Right forelimb (tissue), 1 donor: ENCODE results near the gene SORCS2.

Experiments used
- DNase-seq: peaks from one replicate; pipeline ENCODE4 v3.0.0-alpha.2; 2018

The SORCS2 gene

DNA sequence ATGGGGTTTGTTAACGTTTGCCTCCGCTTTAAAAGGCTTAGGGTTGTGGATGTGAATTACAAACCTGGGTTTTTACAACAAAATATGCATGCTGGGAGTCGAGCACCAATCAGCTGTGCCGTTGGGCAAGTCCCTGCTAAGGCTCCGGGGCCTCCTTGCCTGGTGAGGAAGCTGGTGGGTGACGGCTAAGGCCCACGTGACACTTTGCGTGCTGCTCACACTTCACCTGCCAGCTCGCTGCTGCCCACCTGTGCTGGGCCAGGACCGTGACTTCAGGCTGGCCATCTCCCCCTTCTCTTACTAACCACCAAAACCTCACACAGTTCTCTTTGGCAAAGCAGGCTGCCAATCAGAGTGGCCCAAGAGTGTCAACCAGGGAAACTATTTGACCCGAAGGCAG, 569.0 kb downstream of the SORCS2 start:
- no peak for DNase-seq

GRCh38 chr4:7761720-7762119, 569.4 kb downstream of the SORCS2 start:
- DNase-seq, result peak; percentile 83

DNA sequence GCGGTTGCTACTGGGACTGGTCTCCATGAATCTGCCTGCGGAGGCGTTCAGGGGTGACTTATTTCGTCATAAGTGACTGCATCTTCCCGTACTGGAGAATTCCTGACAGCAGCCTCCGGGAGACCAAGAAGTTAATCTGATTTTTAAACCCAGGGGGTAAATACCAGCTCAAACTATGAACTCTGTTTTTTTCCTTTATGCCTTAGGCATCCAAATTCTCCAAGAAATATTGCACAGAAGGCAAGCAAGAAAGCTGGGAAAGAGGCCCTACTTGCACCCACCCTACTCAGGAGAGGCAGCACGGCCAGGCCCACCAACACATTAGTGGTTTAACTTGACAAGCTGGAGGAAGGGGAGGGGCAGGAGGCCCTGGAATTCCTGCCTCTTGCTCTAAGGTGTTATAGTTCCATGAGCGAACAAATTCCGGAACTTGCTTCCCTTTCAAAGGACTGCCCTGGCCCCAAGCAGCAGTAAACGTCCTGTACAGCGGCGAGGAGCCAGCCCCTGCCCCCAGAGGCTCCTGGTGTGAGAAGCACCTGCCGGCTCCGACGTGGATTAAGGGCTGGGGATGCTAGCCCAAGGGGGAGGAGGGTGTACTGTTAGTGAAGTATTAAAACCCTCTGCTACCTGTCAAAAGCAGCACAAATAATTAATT, 570.2 kb downstream of the SORCS2 start:
- DNase-seq, result no peak

- DNase-seq, result no peak
These were observed 570.8 kb downstream of the SORCS2 start for GRCh38 chr4:7763106-7763505.

GRCh38 chr4:7763788-7764187, 571.5 kb downstream of the SORCS2 start:
- no peak for DNase-seq

DNA sequence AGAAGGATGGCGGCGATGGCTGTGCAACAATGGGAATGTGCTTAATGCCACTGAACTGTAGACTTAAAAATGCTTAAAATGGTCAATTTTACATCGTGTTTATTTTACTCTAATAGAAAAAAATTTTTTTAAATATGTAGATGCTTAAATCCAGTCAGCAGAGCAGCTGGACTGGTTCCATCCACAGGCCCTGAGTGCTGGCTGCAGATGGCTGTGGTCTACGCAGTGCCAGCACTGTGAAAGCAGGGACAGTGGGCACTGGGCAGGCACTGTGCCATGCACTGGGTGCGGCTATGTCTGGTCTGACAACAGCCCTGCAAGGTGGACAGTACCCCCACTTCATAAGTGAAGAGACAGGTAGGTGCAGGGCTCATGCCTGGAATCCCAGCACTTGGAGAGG, 572.1 kb downstream of the SORCS2 start:
- no peak for DNase-seq

GRCh38 chr4:7765666-7766065, 573.3 kb downstream of the SORCS2 start:
- DNase-seq, result no peak

DNA sequence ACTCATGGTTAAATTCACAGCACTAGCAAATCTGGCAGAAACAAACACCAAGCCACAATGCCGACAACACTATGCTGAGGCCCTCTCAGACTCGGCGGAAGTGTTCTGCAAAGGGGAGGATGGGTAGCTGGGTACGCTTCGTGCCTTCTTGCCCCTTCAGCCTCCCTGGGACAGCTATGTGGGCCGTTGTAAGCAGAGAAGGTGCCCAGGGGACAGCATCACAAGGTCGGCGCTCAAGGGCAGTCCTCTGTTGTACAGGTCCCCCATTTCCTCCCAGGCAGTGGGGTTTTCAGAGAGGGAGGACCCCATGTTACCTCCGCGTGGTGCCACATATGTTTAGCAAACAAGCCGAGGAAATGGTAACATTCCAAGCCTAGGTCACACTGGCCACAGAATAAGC, 573.7 kb downstream of the SORCS2 start:
- no peak for DNase-seq

- no peak for DNase-seq
These were observed 574.5 kb downstream of the SORCS2 start for GRCh38 chr4:7766661-7767345.

- no peak for DNase-seq
These were observed 575.2 kb downstream of the SORCS2 start for GRCh38 chr4:7767526-7767925.

- DNase-seq, result no peak
These were observed 575.6 kb downstream of the SORCS2 start for GRCh38 chr4:7767966-7768365.

- no peak for DNase-seq
These were observed 576.4 kb downstream of the SORCS2 start for GRCh38 chr4:7768736-7769135.

- no peak for DNase-seq
These were observed 577.3 kb downstream of the SORCS2 start for GRCh38 chr4:7769396-7770223.

DNA sequence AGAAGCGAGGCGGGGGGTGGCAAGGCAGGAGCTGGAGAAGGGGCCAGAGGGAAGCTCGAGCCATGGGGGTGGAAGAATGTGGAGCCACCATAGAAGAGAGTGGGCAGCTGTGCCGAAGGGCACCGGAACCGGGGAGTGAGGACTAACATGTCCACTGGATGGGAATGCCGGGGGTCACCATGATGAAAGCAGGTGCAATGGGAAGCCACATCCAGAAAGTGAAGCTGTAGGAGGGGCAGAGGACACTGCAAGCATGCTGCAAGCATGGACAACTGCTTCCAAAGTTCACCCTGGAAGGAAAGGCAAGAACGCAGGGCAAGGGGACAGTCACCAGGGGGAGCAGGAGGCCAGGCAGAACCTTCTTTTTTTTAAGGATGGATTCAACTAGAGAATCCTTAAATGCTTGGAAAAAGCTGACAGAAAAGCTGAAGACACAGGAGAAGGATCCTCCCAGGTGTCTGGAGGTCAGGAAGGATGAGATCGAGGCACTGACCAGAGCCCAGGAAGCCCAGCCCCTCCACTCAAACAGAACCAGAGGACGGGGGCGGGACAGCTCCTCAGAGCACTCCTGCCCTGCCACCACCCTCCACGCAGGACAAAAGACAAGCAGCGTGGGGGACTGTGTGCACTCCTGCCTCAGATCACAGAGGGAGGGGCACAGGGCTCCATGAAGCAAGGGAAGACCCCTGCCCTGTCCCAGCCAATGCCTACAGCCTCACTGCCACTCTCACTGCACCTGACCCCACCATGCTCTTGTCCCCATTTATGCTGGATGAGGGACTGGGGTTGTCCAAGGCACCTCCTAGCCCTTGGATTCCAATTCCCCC, 578.1 kb downstream of the SORCS2 start:
- no peak for DNase-seq

GRCh38 chr4:7771056-7771455, 578.7 kb downstream of the SORCS2 start:
- DNase-seq, result no peak

- no peak for DNase-seq
These were observed 579.5 kb downstream of the SORCS2 start for GRCh38 chr4:7771541-7772507.

DNA sequence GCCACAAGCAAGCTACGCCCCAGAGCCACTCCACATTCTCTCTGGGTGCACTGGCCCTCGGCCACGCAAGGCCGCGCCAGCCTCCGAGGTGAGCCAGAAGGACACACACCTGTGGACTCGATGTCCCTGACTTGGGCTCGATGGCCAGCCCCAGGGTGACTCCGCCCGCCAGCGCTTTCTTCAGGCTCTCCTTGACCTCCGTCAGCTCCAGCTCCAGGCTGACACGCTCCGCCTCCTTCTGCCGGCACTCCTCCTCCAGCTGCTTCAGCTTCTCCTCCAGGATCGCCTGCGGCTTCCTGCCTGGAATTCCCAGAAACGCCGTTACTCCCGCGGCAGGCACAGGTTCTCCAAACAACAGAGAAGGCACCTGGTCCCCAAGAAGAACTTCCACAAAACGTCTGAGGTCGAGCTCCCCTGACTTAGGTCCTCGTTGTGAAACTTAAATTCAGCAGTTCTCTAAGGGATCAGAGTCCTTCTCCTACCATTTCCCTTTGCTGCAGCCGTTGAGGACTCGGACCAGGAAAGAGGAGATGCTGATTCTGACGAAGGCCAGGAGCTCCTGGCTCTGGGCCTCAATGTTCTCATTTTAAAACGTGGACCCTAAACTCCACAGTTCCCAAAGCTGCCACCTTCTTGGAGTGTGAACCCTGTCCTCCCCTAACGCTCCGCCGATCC, 580.5 kb downstream of the SORCS2 start:
- no peak for DNase-seq

GRCh38 chr4:7773401-7774180, 581.3 kb downstream of the SORCS2 start:
- no peak for DNase-seq

- DNase-seq, result no peak
These were observed 582.3 kb downstream of the SORCS2 start for GRCh38 chr4:7774301-7775294.
